Measurements from ENCODE around the gene HTRA2. TPM values are rescaled to one million over a fixed set of nuclear protein-coding genes. Genes with fewer than 3 reads are reported as not detected.
"Not testable (repeated sequence)": the region's sequence is repeated elsewhere in the genome, so short reads cannot be mapped to it uniquely, and the experiment has no call there.

The HTRA2 gene
- total and polyA plus RNA-seq, 7 experiments from 2014 or later = 16.9 to 46.2 (median 27.8) TPM

DNA sequence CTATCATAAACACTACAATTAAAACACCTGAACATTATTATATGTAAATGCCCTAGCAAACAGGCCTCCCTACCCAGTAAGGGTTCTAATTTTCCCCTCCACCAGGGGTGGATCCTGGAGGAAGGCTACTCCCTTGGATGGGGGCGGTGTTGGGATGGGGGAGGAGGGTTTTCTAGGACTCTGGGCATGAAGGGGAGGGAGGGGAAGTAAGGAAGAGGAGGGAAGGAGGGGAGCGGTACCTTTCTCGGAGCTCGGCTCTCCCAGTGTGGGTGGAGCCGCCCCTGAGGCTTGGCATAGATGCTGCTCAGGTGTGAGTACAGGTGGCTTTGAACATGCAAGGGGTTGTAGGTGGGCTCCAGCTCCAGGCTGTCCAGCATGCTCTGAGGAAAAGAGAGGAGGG, 30.2 kb downstream of the HTRA2 start:
- Histone ChIP-seq H3K9me3 (ENCODE audit: control insufficient read depth in 2 of 3, low read length in 3 of 3) (no peaks in the 10 kb centered on the region), H3K36me3 (ENCODE audit: control insufficient read depth in 2 of 3, insufficient read depth in 3 of 3, low read length in 3 of 3) (no peaks in the 10 kb centered on the region), H3K27me3 (ENCODE audit: control insufficient read depth in 2 of 2, insufficient read depth in 2 of 2, low read length in 2 of 2) (no peaks in the 10 kb centered on the region), H3K4me1 (ENCODE audit: control insufficient read depth in 2 of 2, insufficient read depth in 2 of 2, low read length in 2 of 2) (peaks cover 4 to 8% of the 10 kb centered on the region in 2 donors), H3K27ac (ENCODE audit: low read depth, low read length) (no peak overlapping the region), H3K4me3 (ENCODE audit: low read length) (no peak overlapping the region)
- Mint-ChIP-seq H3K9me3 (no peaks in the 10 kb centered on the region), H3K4me1 (peaks cover 0 to 47% (median 12%) of the 10 kb centered on the region in 7 donors), H3K27ac (no peak overlapping the region), H3K4me3 (no peak overlapping the region), H3K27me3 (peaks cover 0 to 19% (median 13%) of the 10 kb centered on the region in 5 donors), H3K36me3 (peaks cover 0 to 4% (median 0%) of the 10 kb centered on the region in 5 donors)
- CTCF ChIA-PET = interaction anchor here (0.6 to 1.0 kb wide), 3 partner anchors 27 to 156 kb away, joined by 3 read pairs; no protein-coding TSS in a partner anchor
- POLR2A ChIA-PET = interaction anchor here (1.1 kb wide), 1 partner anchor 21 kb away, joined by 3 read pairs; no protein-coding TSS in a partner anchor
- ATAC-seq = no peak
- intact Hi-C loops (cut with micrococcal nuclease) = loop anchor here in 1 of 2 donors (1.0 to 10.0 kb wide), 2 partner anchors 26 to 1175 kb away; partner anchors contain the start of gene ALMS1
- no peak for DNase-seq

GRCh38 chr2:74560591-74560990, 30.9 kb downstream of the HTRA2 start:
- ChIA-PET POLR2A (no interaction called here), CTCF (interaction anchor here (0.6 to 1.0 kb wide), 2 partner anchors 26 to 157 kb away, joined by 3 read pairs; no protein-coding TSS in a partner anchor)
- Mint-ChIP-seq H3K4me3 (no peak overlapping the region), H3K9me3 (no peaks in the 10 kb centered on the region), H3K36me3 (peaks cover 0 to 4% (median 0%) of the 10 kb centered on the region in 5 donors), H3K27ac (peak overlapping the region in 1 of 9 donors; percentile 31), H3K4me1 (peaks cover 0 to 47% (median 7%) of the 10 kb centered on the region in 7 donors), H3K27me3 (peaks cover 0 to 19% (median 13%) of the 10 kb centered on the region in 5 donors)
- Histone ChIP-seq H3K4me3 (ENCODE audit: low read length) (no peak overlapping the region), H3K36me3 (ENCODE audit: control insufficient read depth in 2 of 3, insufficient read depth in 3 of 3, low read length in 3 of 3) (no peaks in the 10 kb centered on the region), H3K9me3 (ENCODE audit: control insufficient read depth in 2 of 3, low read length in 3 of 3) (no peaks in the 10 kb centered on the region), H3K27ac (ENCODE audit: low read depth, low read length) (no peak overlapping the region), H3K27me3 (ENCODE audit: control insufficient read depth in 2 of 2, insufficient read depth in 2 of 2, low read length in 2 of 2) (no peaks in the 10 kb centered on the region), H3K4me1 (ENCODE audit: control insufficient read depth in 2 of 2, insufficient read depth in 2 of 2, low read length in 2 of 2) (peaks cover under 1 to 4% of the 10 kb centered on the region in 2 donors)
- intact Hi-C loops (cut with micrococcal nuclease) = no loop called here
- DNase-seq (no peak), ATAC-seq (no peak)

DNA sequence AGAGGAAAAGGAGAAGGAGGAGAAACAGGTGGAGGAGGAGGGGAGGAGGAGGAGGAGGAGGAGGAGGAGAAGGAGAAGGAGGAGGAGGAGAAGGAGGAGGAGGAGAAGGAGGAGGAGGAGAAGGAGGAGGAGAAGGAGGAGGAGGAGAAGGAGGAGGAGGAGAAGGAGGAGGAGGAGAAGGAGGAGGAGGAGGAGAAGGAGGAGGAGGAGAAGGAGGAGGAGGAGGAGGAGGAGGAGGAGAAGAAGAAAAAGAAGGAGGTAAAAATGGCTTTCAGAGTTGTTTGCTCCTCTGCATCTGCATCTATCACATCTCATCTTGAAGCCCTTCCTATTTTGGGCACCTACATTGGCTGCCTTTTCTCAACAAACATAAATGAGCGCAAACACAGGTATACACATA, 31.3 kb downstream of the HTRA2 start:
- H3K27ac ChIP-seq (ENCODE audit: low read depth, low read length); CTCF ChIA-PET: not testable (repeated sequence)

GRCh38 chr2:74562126-74562775, 32.5 kb downstream of the HTRA2 start:
- Mint-ChIP-seq H3K9me3 (no peaks in the 10 kb centered on the region), H3K27me3 (peaks cover 0 to 19% (median 13%) of the 10 kb centered on the region in 5 donors), H3K4me1 (peaks cover 0 to 48% (median 0%) of the 10 kb centered on the region in 7 donors), H3K27ac (peak overlapping the region in 3 of 9 donors; percentile 32 to 74 (median 54)), H3K36me3 (peaks cover 0 to 2% (median 0%) of the 10 kb centered on the region in 5 donors), H3K4me3 (no peak overlapping the region)
- no peak overlapping the region for H3K27ac ChIP-seq (ENCODE audit: low read depth, low read length)
- ChIA-PET CTCF (no interaction called here), POLR2A (no interaction called here)
- no peaks in the 10 kb centered on the region for H3K4me1 ChIP-seq (ENCODE audit: control insufficient read depth in 2 of 2, insufficient read depth in 2 of 2, low read length in 2 of 2)
- no peaks in the 10 kb centered on the region for H3K9me3 ChIP-seq (ENCODE audit: control insufficient read depth in 2 of 3, low read length in 3 of 3)
- DNase-seq = no peak
- H3K36me3 ChIP-seq (ENCODE audit: control insufficient read depth in 2 of 3, insufficient read depth in 3 of 3, low read length in 3 of 3) = no peaks in the 10 kb centered on the region
- H3K4me3 ChIP-seq (ENCODE audit: low read length) = no peak overlapping the region
- no peak for ATAC-seq
- intact Hi-C loops (cut with micrococcal nuclease) = no loop called here
- H3K27me3 ChIP-seq (ENCODE audit: control insufficient read depth in 2 of 2, insufficient read depth in 2 of 2, low read length in 2 of 2) = no peaks in the 10 kb centered on the region

More for the DNA sequence above, 31.3 kb downstream of the HTRA2 start:
- intact Hi-C loops (cut with micrococcal nuclease); H3K4me3 Mint-ChIP-seq; ATAC-seq; H3K9me3 Mint-ChIP-seq; H3K27ac Mint-ChIP-seq; H3K36me3 ChIP-seq (ENCODE audit: control insufficient read depth in 2 of 3, insufficient read depth in 3 of 3, low read length in 3 of 3); H3K36me3 Mint-ChIP-seq; H3K4me1 ChIP-seq (ENCODE audit: control insufficient read depth in 2 of 2, insufficient read depth in 2 of 2, low read length in 2 of 2); H3K4me3 ChIP-seq (ENCODE audit: low read length); H3K9me3 ChIP-seq (ENCODE audit: control insufficient read depth in 2 of 3, low read length in 3 of 3); DNase-seq; H3K27me3 ChIP-seq (ENCODE audit: control insufficient read depth in 2 of 2, insufficient read depth in 2 of 2, low read length in 2 of 2); POLR2A ChIA-PET: not testable (repeated sequence)
- Mint-ChIP-seq H3K27me3 (peaks cover 0 to 19% (median 13%) of the 10 kb centered on the region in 5 donors), H3K4me1 (peaks cover 0 to 50% (median 4%) of the 10 kb centered on the region in 7 donors)

DNA sequence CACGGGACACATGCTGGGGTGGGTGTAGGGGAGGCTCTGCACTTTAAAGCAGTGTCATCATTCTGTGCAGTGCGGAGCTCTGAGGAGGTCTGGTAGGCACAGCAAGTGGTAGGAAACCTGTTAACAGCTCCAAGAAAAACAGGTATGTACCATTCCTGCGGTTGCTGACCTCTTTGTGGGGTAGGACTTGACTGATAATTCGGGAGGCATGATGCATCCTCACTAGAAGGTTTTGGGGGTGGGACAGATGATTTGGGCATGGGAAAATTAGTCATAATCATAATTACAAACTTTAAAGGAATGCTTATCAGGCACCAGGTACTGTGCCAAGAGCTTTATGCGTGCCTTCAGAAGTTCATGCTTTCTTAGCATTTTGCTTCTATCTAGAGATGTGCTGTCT, 34.5 kb downstream of the HTRA2 start:
- no peak for ATAC-seq
- H3K36me3 ChIP-seq (ENCODE audit: control insufficient read depth in 2 of 3, insufficient read depth in 3 of 3, low read length in 3 of 3) = no peaks in the 10 kb centered on the region
- H3K27ac ChIP-seq (ENCODE audit: low read depth, low read length) = no peak overlapping the region
- no peak overlapping the region for H3K4me3 ChIP-seq (ENCODE audit: low read length)
- H3K4me1 ChIP-seq (ENCODE audit: control insufficient read depth in 2 of 2, insufficient read depth in 2 of 2, low read length in 2 of 2) = no peaks in the 10 kb centered on the region
- no peak overlapping the region for H3K27ac Mint-ChIP-seq
- POLR2A ChIA-PET = no interaction called here
- CTCF ChIA-PET = interaction anchor here (0.6 kb wide), 1 partner anchor 81 kb away, joined by 3 read pairs; no protein-coding TSS in a partner anchor
- no peaks in the 10 kb centered on the region for H3K27me3 ChIP-seq (ENCODE audit: control insufficient read depth in 2 of 2, insufficient read depth in 2 of 2, low read length in 2 of 2)
- H3K4me3 Mint-ChIP-seq = no peak overlapping the region
- intact Hi-C loops (cut with micrococcal nuclease) = no loop called here
- DNase-seq = no peak
- H3K27me3 Mint-ChIP-seq = peaks cover 0 to 25% (median 22%) of the 10 kb centered on the region in 5 donors
- H3K36me3 Mint-ChIP-seq = peaks cover 0 to 5% (median 0%) of the 10 kb centered on the region in 5 donors
- no peaks in the 10 kb centered on the region for H3K9me3 Mint-ChIP-seq
- H3K9me3 ChIP-seq (ENCODE audit: control insufficient read depth in 2 of 3, low read length in 3 of 3) = no peaks in the 10 kb centered on the region
- peaks cover 0 to 53% (median 0%) of the 10 kb centered on the region in 7 donors for H3K4me1 Mint-ChIP-seq

- ATAC-seq (no peak), DNase-seq (no peak)
- Histone ChIP-seq H3K36me3 (ENCODE audit: control insufficient read depth in 2 of 3, insufficient read depth in 3 of 3, low read length in 3 of 3) (no peaks in the 10 kb centered on the region), H3K27ac (ENCODE audit: low read depth, low read length) (no peak overlapping the region), H3K27me3 (ENCODE audit: control insufficient read depth in 2 of 2, insufficient read depth in 2 of 2, low read length in 2 of 2) (no peaks in the 10 kb centered on the region), H3K4me3 (ENCODE audit: low read length) (no peak overlapping the region), H3K4me1 (ENCODE audit: control insufficient read depth in 2 of 2, insufficient read depth in 2 of 2, low read length in 2 of 2) (no peaks in the 10 kb centered on the region), H3K9me3 (ENCODE audit: control insufficient read depth in 2 of 3, low read length in 3 of 3) (no peaks in the 10 kb centered on the region)
- intact Hi-C loops (cut with micrococcal nuclease) = no loop called here
- Mint-ChIP-seq H3K36me3 (peaks cover 0 to 5% (median 0%) of the 10 kb centered on the region in 5 donors), H3K4me3 (no peak overlapping the region), H3K27me3 (peaks cover 0 to 25% (median 16%) of the 10 kb centered on the region in 5 donors), H3K4me1 (peaks cover 0 to 49% (median 0%) of the 10 kb centered on the region in 7 donors), H3K9me3 (no peaks in the 10 kb centered on the region), H3K27ac (peak overlapping the region in 2 of 9 donors; percentile 9 to 64)
- ChIA-PET CTCF (no interaction called here), POLR2A (interaction anchor here (0.7 to 1.2 kb wide), 2 partner anchors 9 to 11 kb away, joined by 3 read pairs; no protein-coding TSS in a partner anchor)
Observed at GRCh38 chr2:74566076-74566753, 36.5 kb downstream of the HTRA2 start.
